HepG2 (cell line): ENCODE measurements around the gene TREH. TPM values are rescaled to one million over a fixed set of nuclear protein-coding genes. Genes with fewer than 3 reads are reported as not detected.
"Not testable (repeated sequence)": the region's sequence is repeated elsewhere in the genome, so short reads cannot be mapped to it uniquely, and the experiment has no call there.

Source experiments
- ATAC-seq: fragments of 200-7000 bp; cut with Tn5 transposase; 3 replicates; pipeline ENCODE4 v1.9.1; 2020; ENCODE audit warnings: mild to moderate bottlenecking, moderate library complexity
- BruUV-seq: library from RNA; stranded (reverse); fragments of 400-500 nt; replicated peaks from 2 replicates; lab custom pipeline; 2021; lab: Mats Ljungman, UMichigan
- CTCF ChIA-PET: fragments of 300-600 bp; formaldehyde crosslinking; extraction: SDS; loops from one replicate; lab custom pipeline; 2021; ENCODE audit warnings: low total read pairs, inconsistent platforms, low intra/inter-chr PET ratio; lab: Yijun Ruan, JAX
- POLR2A ChIA-PET: fragments of 350-600 bp; sonication (Branson Sonifier 250); formaldehyde crosslinking; loops from one replicate; lab custom pipeline; 2020; ENCODE audit warnings: antibody characterized with exemption, inconsistent platforms; lab: Yijun Ruan, JAX
- DNase-seq: peaks from one replicate; pipeline ENCODE4 v3.0.0-alpha.2; 2015; ENCODE audit warnings: low spot score
- FAIRE-seq: peaks from 3 replicates; lab custom pipeline; 2011; peaks lifted over from hg19 to GRCh38; lab: Jason Lieb, UNC
- H2AFZ ChIP-seq: one replicate; pipeline ENCODE4 v1.6.1; 2011; ENCODE audit warnings: low read length, inconsistent platforms
- H3K27ac ChIP-seq: fragments of 300-600 bp; 3 replicates; pipeline ENCODE4 v1.8.0; 2011; ENCODE audit warnings: mixed run types, mild to moderate bottlenecking, mixed read lengths, low read length, inconsistent platforms; ENCODE audit not compliant: insufficient read depth; ENCODE audit errors: extremely low read length
- H3K27me3 ChIP-seq, 2 experiments: fragments of 200-600 bp in 1 of 2; 2 replicates in 1 of 2; 3 replicates in 1 of 2; pipeline versions ENCODE4 v1.6.0 to v1.8.0; 2011; ENCODE audit warnings: low read length in 2 of 2, mild to moderate bottlenecking in 2 of 2, moderate library complexity in 2 of 2, inconsistent platforms in 1 of 2; ENCODE audit not compliant: insufficient read depth in 2 of 2, control insufficient read depth in 1 of 2
- H3K36me3 ChIP-seq, 2 experiments: fragments of 200-600 bp in 1 of 2; replicated peaks in 1 of 2; 2 replicates in 1 of 2; 3 replicates in 1 of 2; pipeline versions ENCODE4 v1.5.1 to v1.8.0; 2011; ENCODE audit warnings: low read length in 2 of 2, inconsistent platforms in 1 of 2; ENCODE audit not compliant: insufficient read depth in 2 of 2, control insufficient read depth in 1 of 2
- H3K4me1 ChIP-seq: 2 replicates; pipeline ENCODE4 v1.5.1; 2012; ENCODE audit warnings: low read length, inconsistent platforms; ENCODE audit not compliant: insufficient read depth
- H3K4me2 ChIP-seq: 2 replicates; pipeline ENCODE4 v1.6.0; 2011; ENCODE audit warnings: low read depth, low read length, inconsistent platforms
- H3K4me3 ChIP-seq, 3 experiments: fragments of 200-600 bp in 1 of 3; sonication (generic), shearing (Covaris generic) in 1 of 3; replicated peaks in 1 of 3; 2 replicates each; pipeline ENCODE4 v1.5.1; 2011 to 2016; ENCODE audit warnings: low read length in 3 of 3, inconsistent platforms in 2 of 3, low read depth in 2 of 3, mild to moderate bottlenecking in 2 of 3, control low read depth in 1 of 3, mixed read lengths in 1 of 3; ENCODE audit not compliant: insufficient read depth in 1 of 3
- H3K79me2 ChIP-seq: one replicate; pipeline ENCODE4 v1.6.1; 2011; ENCODE audit warnings: low read length, inconsistent platforms; ENCODE audit not compliant: insufficient read depth
- H3K9ac ChIP-seq: 2 replicates; pipeline ENCODE4 v1.6.0; 2011; ENCODE audit warnings: mild to moderate bottlenecking, low read depth, low read length, inconsistent platforms; ENCODE audit not compliant: insufficient read depth
- H3K9me3 ChIP-seq: 2 replicates; pipeline ENCODE4 v1.5.1; 2012; ENCODE audit warnings: mild to moderate bottlenecking, low read length
- H4K20me1 ChIP-seq: 2 replicates; pipeline ENCODE4 v1.6.0; 2011; ENCODE audit warnings: inconsistent platforms, mild to moderate bottlenecking, low read length, moderate library complexity; ENCODE audit not compliant: insufficient read depth
- CCDC6 ChIP-seq: sonication (generic); formaldehyde crosslinking; IDR thresholded peaks from 2 replicates; pipeline ENCODE4 v1.8.1; 2022; ENCODE audit warnings: mild to moderate bottlenecking, missing genetic modification reagents, moderate library complexity
- ERF ChIP-seq: IDR thresholded peaks from 2 replicates; pipeline ENCODE4 v1.6.1; 2018; ENCODE audit warnings: missing biosample characterization, missing genetic modification reagents
- GFI1 ChIP-seq: sonication (generic); formaldehyde crosslinking; IDR thresholded peaks from 2 replicates; pipeline ENCODE4 v1.5.0; 2020; ENCODE audit warnings: missing genetic modification reagents, mild to moderate bottlenecking, borderline replicate concordance
- KLF12 ChIP-seq: sonication (generic); formaldehyde crosslinking; IDR thresholded peaks from 2 replicates; pipeline ENCODE4 v1.4.0; 2020; ENCODE audit warnings: missing genetic modification reagents, borderline replicate concordance
- MED1 ChIP-seq: sonication (generic); formaldehyde crosslinking; IDR thresholded peaks from 2 replicates; pipeline ENCODE4 v1.4.0; 2020; ENCODE audit warnings: missing genetic modification reagents
- MEIS2 ChIP-seq: sonication (generic); formaldehyde crosslinking; IDR thresholded peaks from 2 replicates; pipeline ENCODE4 v1.9.0; 2021; ENCODE audit warnings: mild to moderate bottlenecking, missing genetic modification reagents
- NFKB2 ChIP-seq: sonication (generic); formaldehyde crosslinking; IDR thresholded peaks from 2 replicates; pipeline ENCODE4 v1.4.0; 2020; ENCODE audit warnings: missing genetic modification reagents, borderline replicate concordance
- POGZ ChIP-seq: sonication (generic); formaldehyde crosslinking; IDR thresholded peaks from 2 replicates; pipeline ENCODE4 v1.4.0; 2020; ENCODE audit warnings: mild to moderate bottlenecking, missing genetic modification reagents
- SALL1 ChIP-seq: sonication (generic); formaldehyde crosslinking; IDR thresholded peaks from 2 replicates; pipeline ENCODE4 v1.8.0; 2022; ENCODE audit warnings: mild to moderate bottlenecking, missing genetic modification reagents
- TBX2 ChIP-seq: sonication (generic); formaldehyde crosslinking; IDR thresholded peaks from 2 replicates; pipeline ENCODE4 v1.5.0; 2020; ENCODE audit warnings: missing genetic modification reagents, mild to moderate bottlenecking, borderline replicate concordance
- TFAP4 ChIP-seq: sonication (generic); IDR thresholded peaks from 2 replicates; pipeline ENCODE4 v1.6.1; 2016; ENCODE audit warnings: low read depth, borderline replicate concordance
- TGIF2 ChIP-seq: IDR thresholded peaks from 2 replicates; pipeline ENCODE4 v1.6.1; 2016; ENCODE audit warnings: control low read depth, missing compliant biosample characterization
- XRCC5 ChIP-seq: fragments of 200-400 bp; formaldehyde crosslinking; optimal IDR thresholded peaks from 2 replicates; pipeline ENCODE3; 2017; ENCODE audit warnings: mild to moderate bottlenecking, low read length
- ZBTB37 ChIP-seq: sonication (generic); formaldehyde crosslinking; IDR thresholded peaks from 2 replicates; pipeline ENCODE4 v1.4.0; 2020; ENCODE audit warnings: mild to moderate bottlenecking, missing genetic modification reagents
- ZNF121 ChIP-seq: sonication (generic); formaldehyde crosslinking; IDR thresholded peaks from 2 replicates; pipeline ENCODE4 v1.5.0; 2020; ENCODE audit warnings: mild to moderate bottlenecking, missing genetic modification reagents
- ZNF687 ChIP-seq: sonication (generic); formaldehyde crosslinking; IDR thresholded peaks from 2 replicates; pipeline ENCODE4 v1.5.1; 2020; ENCODE audit warnings: mild to moderate bottlenecking, missing genetic modification reagents, moderate library complexity
- ZNF777 ChIP-seq: sonication (generic); formaldehyde crosslinking; IDR thresholded peaks from 2 replicates; pipeline ENCODE4 v1.4.0; 2020; ENCODE audit warnings: missing genetic modification reagents
- ZSCAN31 ChIP-seq: sonication (generic); formaldehyde crosslinking; IDR thresholded peaks from 2 replicates; pipeline ENCODE4 v1.5.0; 2020; ENCODE audit warnings: low read depth, mild to moderate bottlenecking, missing genetic modification reagents
- WGBS: methylation state at CpG from one replicate; pipeline ENCODE4 v1.1.6; 2017; ENCODE audit warnings: low lambda C conversion rate; 5-methylcytosine and 5-hydroxymethylcytosine counted together
- in situ Hi-C: cut with HindIII; loops from 2 replicates; pipeline ENCODE4 v1.10.0; 2017; ENCODE audit warnings: low pct_unique_long_range_greater_than_20kb; ENCODE audit not compliant: extremely low pct_ligation_motif_present
- intact Hi-C: fragments of 100-400 bp; cut with micrococcal nuclease; formaldehyde crosslinking; loops from one replicate; pipeline ENCODE4 v1.10.0; 2022; ENCODE audit not compliant: unreplicated experiment
- polyA plus RNA-seq, 8 experiments: library from polyadenylated mRNA; depleted of rRNA in 3 of 8; stranded (reverse) in 7 of 8; unstranded in 1 of 8; fragments of >200 nt; fragmentation: Illumina TruSeq in 4 of 8; extraction: Trizol in 4 of 8; gene quantifications; 2 replicates each; pipeline versions ENCODE4 v1.2.1 to v1.2.3, GENCODE V29; 2011 to 2016; ENCODE audit warnings: low read depth in 4 of 8, missing spikeins in 1 of 8, mixed read lengths in 1 of 8; ENCODE audit not compliant: insufficient read depth in 1 of 8
- total RNA-seq, 5 experiments: library from RNA; depleted of rRNA; stranded (reverse); fragments of >200 nt; fragmentation: Illumina TruSeq; extraction: Trizol; gene quantifications; 2 replicates each; pipeline ENCODE4 v1.2.3, GENCODE V29; 2016; ENCODE audit warnings: low read depth in 1 of 5

The TREH gene
- total and polyA plus RNA-seq, 2 of the 13 experiments (the other 11 are each of a cell fraction or from before 2014, with no cell fraction given), result 0.53 to 0.86 TPM

DNA sequence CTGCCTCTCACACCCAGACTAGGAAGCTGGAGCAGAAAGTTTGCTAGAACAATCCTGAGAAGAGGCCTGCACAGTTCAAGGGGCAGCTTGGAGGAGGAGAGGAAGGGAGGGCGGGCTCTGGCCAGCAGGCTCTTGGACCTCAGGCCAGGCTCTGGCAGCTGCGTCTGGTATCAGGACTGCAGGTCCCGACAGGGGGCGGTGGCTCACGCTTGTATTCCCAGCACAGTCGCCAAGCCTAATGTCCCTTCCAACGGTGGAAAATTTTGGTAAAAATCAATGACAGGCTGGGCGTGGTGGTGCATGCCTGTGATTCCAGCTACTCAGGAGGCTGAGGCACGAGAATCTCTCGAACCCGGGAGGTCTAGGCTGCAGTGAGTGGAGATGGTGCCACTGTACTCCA is 542 bp downstream of the TREH start:
- H3K79me2 ChIP-seq, in situ Hi-C loops, H3K27me3 ChIP-seq, H3K36me3 ChIP-seq, H4K20me1 ChIP-seq, H3K27ac ChIP-seq, H3K9me3 ChIP-seq: not testable (repeated sequence)
- peak overlapping the region; percentile 75 for H2AFZ ChIP-seq
- ATAC-seq (peak; percentile 95), DNase-seq (peak; percentile 71), FAIRE-seq (peak; percentile 75)
- ChIA-PET CTCF (interaction anchor here (0.8 to 1.9 kb wide), 3 partner anchors 11 to 278 kb away, joined by 3 to 7 read pairs (median 5); no protein-coding TSS in a partner anchor), POLR2A (interaction anchor here (1.0 to 3.0 kb wide), 7 partner anchors 9 to 114 kb away, joined by 3 to 14 read pairs (median 4); partner anchors contain the start of genes DDX6 and PHLDB1)
- H3K4me2 ChIP-seq, result peak overlapping the region; percentile 96
- intact Hi-C loops, result loop anchor here (1.0 kb wide), 1 partner anchor 11 kb away; no protein-coding TSS in a partner anchor
- H3K9ac ChIP-seq, result peak overlapping the region; percentile 59; the same call in 1 of the 2 replicates
- peak overlapping the region; percentile 40 to 73 (median 61); a peak in 5 of 6 replicates for H3K4me3 ChIP-seq
- WGBS, result 0% methylated on average over 4 of the region's 11 CpGs
- H3K4me1 ChIP-seq, result peaks cover 38% of the 10 kb centered on the region
- TSS peak; percentile 77 for BruUV-seq
- peak; percentile 23; the same call in 1 of the 2 replicates for TF ChIP-seq MEIS2 (CRISPR knock-in tag)
- TF ChIP-seq NFKB2 (CRISPR knock-in tag), result peak; percentile 28; the same call in 1 of the 2 replicates
- TF ChIP-seq TGIF2 (CRISPR knock-in tag), result 0 out of 2 replicates have a peak, but pooled peaks have one; percentile 7
- TF ChIP-seq TBX2 (CRISPR knock-in tag), result peak; percentile 39; the same call in 1 of the 2 replicates
- peak; percentile 64; the same call in 1 of the 2 replicates for TF ChIP-seq CCDC6 (CRISPR knock-in tag)
- TF ChIP-seq ZNF777 (CRISPR knock-in tag), result peak; percentile 32; the same call in 1 of the 2 replicates
- TF ChIP-seq ZNF121 (CRISPR knock-in tag), result 0 out of 2 replicates have a peak, but pooled peaks have one; percentile 51
- 0 out of 2 replicates have a peak, but pooled peaks have one; percentile 4 for TF ChIP-seq POGZ (CRISPR knock-in tag)
- peak; percentile 12; the same call in 1 of the 2 replicates for TF ChIP-seq ERF (CRISPR knock-in tag)
- peak; percentile 59; the same call in 1 of the 2 replicates for TF ChIP-seq ZSCAN31
- TF ChIP-seq MED1 (CRISPR knock-in tag), result peak; percentile 23; the same call in 1 of the 2 replicates
- 0 out of 2 replicates have a peak, but pooled peaks have one; percentile 22 for TF ChIP-seq GFI1 (CRISPR knock-in tag)
- TF ChIP-seq KLF12 (CRISPR knock-in tag), result 0 out of 2 replicates have a peak, but pooled peaks have one; percentile 38
- TF ChIP-seq ZNF687, result peak; percentile 42; the same call in 1 of the 2 replicates
- TF ChIP-seq ZBTB37, result peak; percentile 78
- TF ChIP-seq TFAP4, result peak; percentile 45; the same call in 1 of the 2 replicates
- peak; percentile 20; the same call in 1 of the 2 replicates for TF ChIP-seq SALL1 (CRISPR knock-in tag)
- TF ChIP-seq XRCC5, result peak; percentile 61
